Esophagus (tissue), 2 donors: ENCODE data around the gene UFM1. TPM values are rescaled to one million over a fixed set of nuclear protein-coding genes. Genes with fewer than 3 reads are reported as not detected.
"Not testable (repeated sequence)": the region's sequence is repeated elsewhere in the genome, so short reads cannot be mapped to it uniquely, and the experiment has no call there.

Source experiments
- H3K27ac ChIP-seq, 2 donors: one replicate each; pipeline ENCODE4 v1.5.1; 2013; ENCODE audit warnings: low read depth in 2 of 2, mild to moderate bottlenecking in 2 of 2, inconsistent platforms in 1 of 2, low read length in 1 of 2, moderate library complexity in 1 of 2
- H3K27me3 ChIP-seq, 2 donors: one replicate each; pipeline ENCODE4 v1.6.1; 2013; ENCODE audit warnings: low read length in 2 of 2, control low read depth in 1 of 2, mild to moderate bottlenecking in 1 of 2; ENCODE audit not compliant: insufficient read depth in 2 of 2, control insufficient read depth in 1 of 2
- H3K36me3 ChIP-seq, 2 donors: one replicate each; pipeline ENCODE4 v1.6.1; 2013; ENCODE audit warnings: low read length in 1 of 2; ENCODE audit not compliant: control insufficient read depth in 2 of 2, insufficient read depth in 2 of 2
- H3K4me1 ChIP-seq, 2 donors: one replicate each; pipeline ENCODE4 v1.6.1; 2013; ENCODE audit warnings: low read length in 1 of 2; ENCODE audit not compliant: control insufficient read depth in 2 of 2, insufficient read depth in 2 of 2
- H3K4me3 ChIP-seq, 2 donors: one replicate each; pipeline ENCODE4 v1.5.1; 2013; ENCODE audit warnings: low read length in 2 of 2, mild to moderate bottlenecking in 2 of 2, low read depth in 1 of 2, moderate library complexity in 1 of 2
- H3K9me3 ChIP-seq, 2 donors: one replicate each; pipeline ENCODE4 v1.6.1; 2013; ENCODE audit warnings: mild to moderate bottlenecking in 2 of 2, low read depth in 1 of 2, low read length in 1 of 2, moderate library complexity in 1 of 2; ENCODE audit not compliant: control insufficient read depth in 2 of 2, insufficient read depth in 1 of 2
- WGBS, 2 donors: extraction: QIAGEN DNeasy Blood & Tissue Kit; methylation state at CpG; one replicate each; pipeline ENCODE4 v1.1.7; 2013; 5-methylcytosine and 5-hydroxymethylcytosine counted together
- polyA plus RNA-seq, 2 donors: library from polyadenylated mRNA; stranded (reverse); fragments of 200-250 nt; gene quantifications; one replicate each; pipeline ENCODE4 v1.2.3, GENCODE V29; 2013
- donor health status: healthy with polysubstance abuse.
- donor health status: Bipolar disorder and iron deficiency.

The UFM1 gene
- polyA plus RNA-seq, result 10 to 100 TPM; 19.8 to 24.2 TPM

DNA sequence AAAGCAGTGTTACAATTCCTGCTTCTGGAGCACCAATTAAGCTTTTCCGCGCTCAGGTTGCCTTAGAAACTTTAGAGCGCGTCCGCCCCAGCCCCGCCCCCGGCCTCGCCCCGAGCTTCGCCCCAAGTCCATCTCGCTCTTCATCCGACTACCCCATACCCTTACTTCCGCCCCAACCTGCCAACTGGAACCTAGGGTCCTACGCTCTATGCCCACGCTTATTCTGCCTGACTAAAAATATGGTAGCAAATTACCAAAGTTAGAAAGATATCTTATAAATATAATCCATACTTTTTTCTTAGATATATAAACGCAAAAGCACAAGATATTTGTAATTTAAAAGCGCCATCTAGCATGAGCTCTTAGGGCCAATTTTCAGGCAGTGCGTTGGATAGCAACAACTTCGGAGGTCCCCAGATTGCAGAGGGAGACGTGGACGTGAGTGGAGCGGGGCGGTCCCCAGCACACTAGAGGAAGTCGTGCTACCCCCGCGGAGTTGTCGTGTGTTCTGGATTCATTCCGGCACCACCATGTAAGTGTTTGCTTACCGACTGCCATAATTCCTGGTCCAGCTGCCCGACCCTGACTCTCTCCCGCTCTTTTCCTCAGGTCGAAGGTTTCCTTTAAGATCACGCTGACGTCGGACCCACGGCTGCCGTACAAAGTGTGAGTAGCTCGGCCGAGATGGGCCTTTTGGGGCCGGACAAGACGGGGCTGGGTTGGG lies at the start of gene UFM1:
TSS of gene UFM1 (plus strand) at position 462 of the 724 bp plus-strand sequence. CDS start at position 531, 69 bp downstream.
- no peaks in the 10 kb centered on the region for H3K36me3 ChIP-seq
- peak within 1 kb of the TSS; percentile 79 to 94 for H3K27ac ChIP-seq
- WGBS, 2 donors, result 0 to 1% methylated on average over 41 of the region's 41 CpGs

DNA sequence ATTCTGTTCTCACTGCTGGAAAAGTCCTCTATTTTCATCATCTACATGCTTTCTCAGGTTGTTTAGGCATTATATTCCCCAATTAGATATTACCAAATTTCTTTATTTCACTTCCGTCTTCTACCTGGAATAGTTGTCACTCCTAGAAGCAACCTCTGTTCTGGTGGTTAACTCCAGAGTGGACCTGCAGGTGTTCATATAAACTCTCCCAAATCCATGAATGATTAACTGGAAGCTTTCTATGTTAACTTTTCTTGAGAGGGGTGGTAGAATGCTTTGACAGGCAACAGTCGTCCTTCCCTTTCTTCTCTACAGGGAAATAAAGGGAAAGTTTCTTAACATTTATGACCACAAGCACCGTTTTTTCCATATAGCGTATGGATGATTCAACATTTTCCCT lies 48.4 kb upstream of the UFM1 start:
- H3K4me1 ChIP-seq, result no peaks in the 10 kb centered on the region
- H3K9me3 ChIP-seq, result no peaks in the 10 kb centered on the region
- H3K27me3 ChIP-seq, result no peaks in the 10 kb centered on the region
- H3K27ac ChIP-seq, result no peak overlapping the region
- WGBS, 2 donors, result 71 to 80% methylated on average over 4 of the region's 4 CpGs
- H3K36me3 ChIP-seq, result no peaks in the 10 kb centered on the region
- H3K4me3 ChIP-seq, result no peak overlapping the region

More for the DNA sequence above, at the start of gene UFM1:
- H3K4me1 ChIP-seq, result no peaks in the 10 kb centered on the region
- no peaks in the 10 kb centered on the region for H3K27me3 ChIP-seq
- H3K9me3 ChIP-seq, result no peaks in the 10 kb centered on the region
- peak within 1 kb of the TSS; percentile 66 to 88 for H3K4me3 ChIP-seq

- WGBS, 2 donors, result 48 to 49% methylated on average over 2 of the region's 2 CpGs
- Histone ChIP-seq H3K36me3 (no peaks in the 10 kb centered on the region), H3K27ac (no peak overlapping the region), H3K9me3 (no peaks in the 10 kb centered on the region), H3K4me1 (no peaks in the 10 kb centered on the region), H3K4me3 (no peak overlapping the region), H3K27me3 (no peaks in the 10 kb centered on the region)
These were observed 45.8 kb upstream of the UFM1 start for GRCh38 chr13:38303816-38304320.

DNA sequence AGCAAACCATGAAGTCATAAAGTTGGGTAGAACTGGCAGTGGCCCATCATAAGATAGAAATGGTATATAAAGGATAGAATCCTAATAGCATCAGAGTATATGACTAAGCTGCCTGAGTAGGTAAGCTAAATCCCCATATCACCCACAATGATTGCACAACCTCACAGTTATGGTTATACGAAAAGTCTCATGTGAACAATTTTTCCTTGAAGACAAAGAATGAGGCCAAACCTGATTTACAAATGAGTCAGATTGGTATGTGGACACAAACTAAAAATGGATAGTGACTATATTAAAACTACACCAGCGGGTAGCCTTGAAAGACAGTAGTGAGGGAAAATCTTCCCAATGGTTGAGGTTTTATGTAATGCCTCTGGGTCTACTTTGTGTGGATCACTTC lies 40.9 kb upstream of the UFM1 start:
- no peaks in the 10 kb centered on the region for H3K27me3 ChIP-seq
- WGBS, 2 donors, result 55 to 63% methylated on average over 2 of the region's 2 CpGs
- peak overlapping the region in 1 of 2 donors; percentile 48 for H3K27ac ChIP-seq
- H3K4me3 ChIP-seq, result no peak overlapping the region
- no peaks in the 10 kb centered on the region for H3K4me1 ChIP-seq
- H3K9me3 ChIP-seq, result no peaks in the 10 kb centered on the region
- H3K36me3 ChIP-seq, result no peaks in the 10 kb centered on the region

DNA sequence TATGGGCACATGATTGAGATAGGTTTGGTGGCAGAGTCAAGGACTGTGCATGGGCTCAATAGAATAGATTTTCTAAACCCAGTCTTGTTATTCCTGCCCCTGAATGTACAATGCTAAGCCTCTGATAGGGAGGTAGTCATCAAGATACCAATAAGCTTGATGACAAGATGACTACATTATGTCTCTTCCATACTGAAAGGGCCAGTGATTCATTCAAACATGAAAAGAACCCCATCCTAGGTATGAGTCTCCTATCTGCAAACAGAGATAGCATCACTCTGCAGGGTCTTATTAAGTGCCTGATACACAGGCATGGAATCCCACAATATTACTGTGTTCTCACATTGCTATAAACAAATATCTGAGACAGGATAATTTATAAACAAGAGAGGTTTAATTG lies 40.3 kb upstream of the UFM1 start:
- Histone ChIP-seq H3K9me3 (no peaks in the 10 kb centered on the region), H3K4me1 (no peaks in the 10 kb centered on the region), H3K4me3 (no peak overlapping the region), H3K36me3 (no peaks in the 10 kb centered on the region), H3K27ac (peak overlapping the region in 1 of 2 donors; percentile 48), H3K27me3 (no peaks in the 10 kb centered on the region)

DNA sequence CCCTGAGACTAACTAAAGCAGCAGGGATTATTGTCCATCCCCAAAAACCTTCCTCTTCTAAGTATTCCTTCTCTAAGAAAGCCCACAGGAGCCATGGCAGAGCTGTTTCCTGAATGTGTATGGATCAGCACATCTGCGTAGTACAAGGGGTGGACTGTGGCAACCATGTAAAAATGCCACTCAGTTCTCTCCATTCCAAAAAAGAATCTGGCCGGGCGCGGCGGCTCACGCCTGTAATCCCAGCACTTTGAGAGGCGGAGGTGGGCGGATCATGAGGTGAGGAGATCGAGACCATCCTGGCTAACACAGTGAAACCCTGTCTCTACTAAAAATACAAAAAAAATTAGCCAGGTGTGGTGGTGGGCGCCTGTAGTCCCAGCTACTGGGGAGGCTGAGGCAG lies 38.5 kb upstream of the UFM1 start:
- not testable (repeated sequence) for H3K9me3 ChIP-seq, H3K4me1 ChIP-seq, H3K36me3 ChIP-seq, H3K27me3 ChIP-seq, H3K27ac ChIP-seq, H3K4me3 ChIP-seq
- WGBS, 2 donors, result 95 to 97% methylated on average over 9 of the region's 10 CpGs

GRCh38 chr13:38316129-38316528 lies 33.5 kb upstream of the UFM1 start:
- no peak overlapping the region for H3K27ac ChIP-seq
- no peak overlapping the region for H3K4me3 ChIP-seq
- H3K9me3 ChIP-seq, result no peaks in the 10 kb centered on the region
- H3K27me3 ChIP-seq, result no peaks in the 10 kb centered on the region
- no peaks in the 10 kb centered on the region for H3K4me1 ChIP-seq
- no peaks in the 10 kb centered on the region for H3K36me3 ChIP-seq

- Histone ChIP-seq H3K27me3 (no peaks in the 10 kb centered on the region), H3K4me1 (no peaks in the 10 kb centered on the region), H3K36me3 (no peaks in the 10 kb centered on the region), H3K27ac (no peak overlapping the region), H3K9me3 (no peaks in the 10 kb centered on the region), H3K4me3 (no peak overlapping the region)
- 90% methylated on average over 5 of the region's 5 CpGs for WGBS, 2 donors
These were observed 28.0 kb upstream of the UFM1 start for GRCh38 chr13:38321654-38322053.

DNA sequence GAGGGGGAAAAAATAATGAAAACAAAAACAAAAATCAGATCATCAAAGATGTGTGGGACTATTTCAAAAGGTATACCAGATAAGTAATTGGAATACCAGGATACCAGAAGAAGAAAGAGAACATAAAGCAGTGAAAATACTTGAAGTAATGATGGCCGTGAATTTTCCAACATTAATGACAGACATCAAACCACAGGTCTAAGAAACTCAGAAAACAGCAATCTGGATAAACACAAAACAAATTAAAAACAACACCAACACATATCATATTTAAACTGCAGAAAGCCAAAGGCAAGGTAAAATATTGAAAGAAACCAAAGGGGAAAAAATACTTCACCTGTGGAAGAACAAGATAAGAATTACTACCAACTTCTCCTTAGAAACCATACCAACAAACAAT lies 24.2 kb upstream of the UFM1 start:
- Histone ChIP-seq H3K36me3 (no peaks in the 10 kb centered on the region), H3K27me3 (no peaks in the 10 kb centered on the region), H3K27ac (no peak overlapping the region), H3K4me1 (no peaks in the 10 kb centered on the region), H3K4me3 (no peak overlapping the region), H3K9me3 (no peaks in the 10 kb centered on the region)
- WGBS, 2 donors, result 94 to 100% methylated on average over 1 of the region's 1 CpG

GRCh38 chr13:38328699-38329098 lies 21.0 kb upstream of the UFM1 start:
- no peaks in the 10 kb centered on the region for H3K36me3 ChIP-seq
- H3K4me1 ChIP-seq, result no peaks in the 10 kb centered on the region
- H3K9me3 ChIP-seq, result no peaks in the 10 kb centered on the region
- 82 to 85% methylated on average over 2 of the region's 2 CpGs for WGBS, 2 donors
- H3K27ac ChIP-seq, result no peak overlapping the region
- no peak overlapping the region for H3K4me3 ChIP-seq
- no peaks in the 10 kb centered on the region for H3K27me3 ChIP-seq
